Stimulated activated CD8-positive, alpha-beta memory T cell treated with anti-CD3 and anti-CD28 coated beads, Interleukin-4, amount 100 ng/mL, for 4 hours (primary cell): ENCODE data around the gene IFT74.

Experiments used
- DNase-seq, 2 donors: peaks; one replicate each; pipeline ENCODE4 v3.0.0-alpha.2; 2020; ENCODE audit warnings: low read depth in 2 of 2, low spot score in 1 of 2

Gene IFT74

GRCh38 chr9:26955921-26956859 is at the start of gene IFT74:
TSS of gene IFT74 (plus strand) at chr9:26956412. CDS start at chr9:26961968, 5,556 bp downstream.
- peak; percentile 81 to 89 for DNase-seq

- no peak for DNase-seq
Observed at GRCh38 chr9:26913138-26913668, 43.0 kb upstream of the IFT74 start.

DNA sequence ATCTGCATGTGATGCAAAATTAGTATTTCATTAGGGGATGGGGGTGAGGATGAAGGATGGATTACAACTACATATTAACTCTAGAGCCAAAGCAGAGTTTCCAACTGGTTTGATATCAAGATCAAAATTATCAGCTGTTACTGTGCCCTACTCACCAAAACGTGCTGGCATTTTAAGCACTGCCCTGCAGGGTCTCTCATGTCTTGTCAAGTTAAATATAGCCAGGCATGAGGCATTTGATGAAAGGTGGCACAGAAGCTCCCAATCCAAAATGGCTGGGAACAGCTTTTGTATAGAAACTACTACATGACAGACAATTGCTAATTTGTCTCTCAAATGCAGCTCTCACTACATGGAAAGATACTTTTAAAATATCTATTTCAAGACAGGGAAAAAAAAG is 36.5 kb upstream of the IFT74 start:
- DNase-seq: no peak

GRCh38 chr9:26925609-26926008 is 30.6 kb upstream of the IFT74 start:
- no peak for DNase-seq

DNA sequence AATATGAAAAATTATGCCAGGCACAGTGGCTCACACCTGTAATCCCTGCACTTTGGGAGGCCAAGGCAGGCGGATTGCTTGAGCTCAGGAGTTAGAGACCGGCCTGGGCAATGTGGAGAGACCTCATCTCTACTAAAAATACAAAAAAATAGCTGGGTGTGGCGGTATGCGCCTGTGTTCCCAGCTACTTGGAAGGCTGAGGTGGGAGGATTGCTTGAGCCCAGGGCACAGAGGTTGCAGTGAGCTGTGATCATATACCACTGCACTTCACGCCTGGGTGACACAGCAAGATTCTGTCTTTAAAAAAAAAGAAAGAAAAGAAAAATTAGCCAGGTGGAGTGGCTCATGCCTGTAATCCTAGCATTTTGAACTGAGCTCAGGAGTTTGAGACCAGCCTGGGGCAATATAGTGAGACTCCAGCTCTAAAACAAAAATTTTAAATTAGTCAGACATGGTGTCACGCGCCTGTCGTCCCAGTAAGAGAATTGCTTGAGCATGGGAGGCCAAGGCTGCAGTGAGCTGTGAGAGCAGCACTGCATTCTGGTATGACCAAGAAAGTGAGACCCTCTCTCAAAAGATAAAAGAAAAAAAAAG is 27.2 kb upstream of the IFT74 start:
- DNase-seq: no peak

DNA sequence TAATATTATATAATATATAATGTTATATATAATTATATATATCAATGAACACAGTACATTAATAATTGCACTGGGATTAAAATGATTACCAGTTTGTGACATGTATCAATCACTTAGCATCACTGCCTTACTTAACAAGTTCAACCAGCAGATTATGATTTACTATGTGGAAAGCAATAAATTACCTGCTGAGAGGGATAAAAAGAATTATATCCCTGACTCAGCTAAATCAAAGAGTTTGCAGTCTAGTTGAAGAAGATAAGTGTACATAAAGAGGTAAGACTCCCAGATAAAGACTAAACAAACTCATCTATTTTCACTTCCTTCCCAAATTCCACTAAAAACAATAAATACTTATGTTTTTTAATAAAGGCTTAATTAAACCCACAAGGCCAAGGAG is 20.4 kb upstream of the IFT74 start:
- no peak for DNase-seq

GRCh38 chr9:26937816-26938371 is 18.3 kb upstream of the IFT74 start:
- DNase-seq: no peak

- DNase-seq: no peak
Observed at GRCh38 chr9:26939955-26940711, 16.1 kb upstream of the IFT74 start.

GRCh38 chr9:26940779-26941178 is 15.4 kb upstream of the IFT74 start:
- no peak for DNase-seq

- no peak for DNase-seq
Observed at GRCh38 chr9:26945591-26945990, 10.6 kb upstream of the IFT74 start.

- peak; percentile 67 to 70 for DNase-seq
Observed at GRCh38 chr9:26946753-26947727, 9.2 kb upstream of the IFT74 start, which contains the start of gene PLAA. TSS of gene PLAA (minus strand) at chr9:26947242. CDS start at chr9:26947045, 197 bp downstream.

- DNase-seq: no peak
Observed at GRCh38 chr9:26947736-26948135, 8.5 kb upstream of the IFT74 start.

- no peak for DNase-seq
Observed at GRCh38 chr9:26949637-26950069, 6.6 kb upstream of the IFT74 start.

DNA sequence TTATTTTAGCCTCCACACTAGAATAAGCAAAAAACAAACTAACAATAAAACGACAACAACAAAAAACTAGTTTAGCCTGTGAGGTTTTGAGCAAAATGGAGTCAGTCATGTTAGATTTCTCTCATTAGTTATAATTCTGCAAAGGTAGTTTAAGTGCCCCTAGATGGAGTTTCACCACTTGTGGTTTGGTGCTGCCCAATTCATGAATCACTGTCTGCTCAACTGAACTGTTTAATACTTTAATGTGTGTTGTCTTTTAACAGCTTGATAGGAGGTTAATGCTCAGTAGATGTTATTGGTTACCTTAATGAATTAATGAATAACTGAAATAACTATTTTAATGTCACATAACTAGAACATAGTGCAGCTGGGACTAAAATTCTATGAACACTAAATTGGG is 5.7 kb upstream of the IFT74 start:
- no peak for DNase-seq

- no peak for DNase-seq
Observed at GRCh38 chr9:26951794-26952193, 4.4 kb upstream of the IFT74 start.

DNA sequence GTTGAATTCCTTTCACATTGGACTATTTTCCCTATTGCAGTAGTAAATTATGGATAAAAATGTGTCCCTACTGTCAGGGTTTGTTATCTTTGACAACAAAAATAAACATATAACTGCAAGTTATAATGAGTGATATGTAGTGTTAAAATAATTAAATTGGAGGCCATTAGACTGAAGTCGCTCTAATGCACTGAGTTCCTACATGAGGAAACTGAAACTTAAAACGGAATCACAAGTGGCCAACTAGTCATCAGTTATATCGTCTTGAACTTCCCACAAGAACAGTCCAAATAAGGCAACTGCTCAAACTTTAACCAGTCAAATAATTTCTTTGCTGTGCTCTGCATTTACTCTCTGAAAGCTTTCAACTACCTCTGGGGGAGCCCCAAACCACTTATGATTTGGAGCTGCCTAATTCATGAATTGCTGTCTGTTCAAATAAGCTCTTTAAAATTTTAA is 2.1 kb upstream of the IFT74 start:
- no peak for DNase-seq

DNA sequence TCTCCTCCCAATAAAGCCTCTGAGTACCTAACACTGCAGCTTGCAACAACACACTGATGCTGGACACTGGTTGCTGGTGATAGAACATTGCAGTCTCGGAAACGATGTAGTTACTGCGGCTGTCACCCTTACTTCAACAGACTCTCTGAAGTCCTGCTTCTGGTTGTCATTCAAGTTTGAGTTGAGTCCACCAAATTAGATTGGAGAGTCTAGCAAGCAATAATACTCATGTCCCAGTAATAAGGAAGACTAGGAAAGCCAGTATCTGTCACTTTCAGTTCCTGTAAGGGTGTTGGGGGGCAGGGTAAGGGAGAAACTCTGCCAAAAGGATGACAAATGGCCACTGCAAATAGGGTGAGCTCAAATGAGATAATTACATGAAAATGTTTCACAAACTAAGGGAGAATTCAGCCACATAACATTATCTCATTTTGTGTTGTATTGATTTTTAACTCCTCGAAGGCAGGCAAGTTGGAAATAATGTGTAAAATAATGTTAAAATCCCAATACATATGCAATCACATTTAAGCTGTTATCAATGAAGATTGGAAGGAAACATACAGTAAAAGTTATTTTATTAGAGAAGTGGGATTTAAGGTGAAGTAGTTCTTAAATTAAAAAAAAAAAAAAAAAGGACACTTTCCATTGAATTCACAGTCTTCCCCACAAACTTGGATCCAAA is 849 bp upstream of the IFT74 start:
- DNase-seq: no peak

- DNase-seq: no peak
Observed at GRCh38 chr9:26956860-26957233, 635 bp downstream of the IFT74 start.

DNA sequence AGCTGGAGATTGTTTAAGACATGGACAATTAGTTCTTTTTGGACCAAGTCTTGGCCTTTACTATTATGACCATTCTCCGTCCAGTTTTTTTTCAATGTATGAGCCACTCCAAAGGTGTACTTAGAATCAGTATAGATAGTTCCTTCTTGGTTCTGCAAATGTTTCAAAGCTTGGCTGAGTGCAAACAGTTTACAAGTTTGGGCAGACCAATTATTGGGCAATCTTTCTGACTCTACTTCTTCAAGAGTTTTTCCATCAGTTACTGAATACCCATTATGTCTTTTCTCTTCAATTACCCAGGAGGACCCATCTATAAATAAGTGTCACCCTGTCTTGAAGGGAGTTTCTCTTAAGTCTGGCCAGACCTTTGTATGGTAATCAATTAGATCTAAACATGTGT is 15.5 kb downstream of the IFT74 start:
- DNase-seq: no peak
